NCI-H524 treated with DMSO at 0.1 percent for 48 hours (cell line): ENCODE results near the gene XPA.
"Not testable (repeated sequence)": the region's sequence is repeated elsewhere in the genome, so short reads cannot be mapped to it uniquely, and the experiment has no call there.

Experiments
- DNase-seq: peaks from one replicate; lab custom pipeline; 2025; lab: John Stamatoyannopoulos, UW

Gene XPA

GRCh38 chr9:97703437-97704344 lies 6.6 kb upstream of the XPA start:
- no peak for DNase-seq

DNA sequence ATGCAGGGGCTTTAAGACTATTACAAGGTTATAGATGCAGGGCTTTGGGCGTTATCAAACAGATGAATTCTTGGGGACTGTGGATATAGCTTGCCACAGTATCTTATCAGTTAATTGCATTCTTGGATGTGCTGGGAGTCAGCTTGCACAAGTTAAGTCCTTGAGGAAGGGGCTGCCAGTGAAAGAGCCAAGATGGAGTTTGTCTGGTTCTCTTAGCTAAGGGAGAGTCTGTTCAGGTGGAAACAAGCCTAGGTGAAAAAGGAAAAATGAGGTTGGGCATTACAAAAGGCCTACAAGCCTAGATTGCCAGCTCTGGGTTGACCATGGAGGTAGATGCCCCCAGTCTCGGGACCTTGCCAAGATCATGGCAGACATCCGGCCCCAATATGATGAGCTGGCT lies 2.7 kb upstream of the XPA start:
- not testable (repeated sequence) for DNase-seq

DNA sequence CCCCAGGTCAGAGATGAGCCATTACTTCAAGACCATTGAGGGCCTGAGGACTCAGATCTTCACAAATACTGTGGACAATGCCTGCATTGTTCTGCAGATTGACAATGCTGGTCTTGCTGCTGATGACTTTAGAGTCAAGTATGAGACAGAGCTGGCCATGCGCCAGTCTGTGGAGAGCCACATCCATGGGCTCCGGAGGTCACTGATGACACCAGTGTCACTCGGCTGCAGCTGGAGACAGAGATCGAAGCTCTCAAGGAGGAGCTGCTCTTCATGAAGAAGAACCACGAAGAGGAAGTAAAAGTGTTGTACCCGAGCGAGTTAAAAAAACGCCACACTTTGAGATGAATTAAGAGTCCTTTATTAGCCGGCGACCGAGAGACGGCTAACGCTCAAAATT lies 2.1 kb upstream of the XPA start:
- DNase-seq, result not testable (repeated sequence)

DNA sequence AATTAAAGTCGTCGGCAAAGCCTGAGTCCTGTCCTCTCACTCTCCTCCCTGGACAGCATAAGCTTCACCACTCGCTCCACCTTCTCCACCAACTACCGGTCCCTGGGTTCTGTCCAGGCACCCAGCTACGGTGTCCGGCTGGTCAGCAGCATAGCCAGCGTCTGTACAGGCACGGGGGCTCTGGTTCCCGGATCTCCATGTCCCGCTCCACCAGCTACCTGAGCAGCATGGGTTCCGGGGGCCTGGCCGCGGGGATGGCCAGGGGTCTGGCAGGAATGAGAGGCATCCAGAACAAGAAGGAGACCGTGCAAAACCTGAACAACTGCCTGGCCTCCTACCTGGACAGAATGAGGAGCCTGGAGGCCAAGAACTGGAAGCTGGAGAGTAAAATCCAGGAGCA lies 1.7 kb upstream of the XPA start:
- no peak for DNase-seq

GRCh38 chr9:97697837-97698236 lies 697 bp upstream of the XPA start:
- DNase-seq, result no peak

GRCh38 chr9:97695995-97696802 lies 941 bp downstream of the XPA start:
- no peak for DNase-seq

GRCh38 chr9:97695390-97695789 lies 1.8 kb downstream of the XPA start:
- no peak for DNase-seq

- no peak for DNase-seq
Observed at GRCh38 chr9:97694769-97695168, 2.4 kb downstream of the XPA start.

DNA sequence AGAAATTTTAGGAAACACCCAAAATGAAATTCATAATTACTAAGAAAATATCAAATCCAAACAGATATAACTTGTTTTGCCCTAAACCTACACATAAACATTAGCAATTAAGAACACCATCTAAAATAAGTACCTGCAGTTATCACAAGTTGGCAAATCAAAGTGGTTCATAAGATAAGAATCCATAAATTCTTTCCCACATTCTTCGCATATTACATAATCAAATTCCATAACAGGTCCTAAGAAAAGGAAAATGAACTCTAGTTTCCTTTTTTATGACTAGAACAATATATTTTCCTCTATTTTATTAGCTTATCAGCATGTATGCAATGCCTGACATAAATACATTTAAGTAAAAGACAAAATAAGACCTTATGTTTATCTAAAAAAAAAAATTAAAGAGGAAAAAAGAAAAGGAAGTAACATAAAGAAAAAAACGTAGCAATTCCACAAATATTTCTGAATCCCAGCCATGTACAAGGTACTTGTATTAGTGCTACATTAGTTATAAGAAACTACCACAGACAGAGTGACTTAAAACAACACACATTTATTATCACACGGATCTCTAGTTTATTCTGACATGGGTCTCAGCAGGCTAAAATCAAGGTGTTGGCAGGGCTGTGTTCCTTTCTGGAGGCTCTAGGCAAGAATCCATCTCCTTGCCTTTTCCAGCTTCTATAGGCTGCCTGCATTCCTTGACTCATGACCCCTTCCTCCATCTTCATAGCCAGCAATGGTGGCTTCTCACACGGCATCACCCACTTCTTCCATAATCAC lies 7.5 kb downstream of the XPA start:
- DNase-seq, result no peak

DNA sequence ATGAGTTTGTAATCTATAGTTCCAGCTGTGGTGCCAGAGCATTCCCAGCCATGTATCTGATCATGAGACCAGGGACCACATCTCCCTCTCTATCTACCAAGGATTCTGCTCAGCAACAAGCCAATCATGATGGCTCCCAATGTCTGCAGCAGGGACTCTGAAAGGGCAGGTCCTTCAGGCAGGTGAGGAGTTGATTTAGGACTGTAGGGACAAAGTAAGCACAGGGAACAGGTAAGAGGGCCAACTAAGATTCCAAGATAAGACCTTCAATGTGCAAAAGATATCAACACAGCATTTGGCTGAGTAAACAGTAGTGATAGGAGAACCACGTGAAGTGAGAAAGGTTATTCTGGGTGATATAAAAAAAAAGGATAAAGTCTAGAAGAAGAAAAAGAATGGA lies 8.5 kb downstream of the XPA start:
- DNase-seq, result no peak

DNA sequence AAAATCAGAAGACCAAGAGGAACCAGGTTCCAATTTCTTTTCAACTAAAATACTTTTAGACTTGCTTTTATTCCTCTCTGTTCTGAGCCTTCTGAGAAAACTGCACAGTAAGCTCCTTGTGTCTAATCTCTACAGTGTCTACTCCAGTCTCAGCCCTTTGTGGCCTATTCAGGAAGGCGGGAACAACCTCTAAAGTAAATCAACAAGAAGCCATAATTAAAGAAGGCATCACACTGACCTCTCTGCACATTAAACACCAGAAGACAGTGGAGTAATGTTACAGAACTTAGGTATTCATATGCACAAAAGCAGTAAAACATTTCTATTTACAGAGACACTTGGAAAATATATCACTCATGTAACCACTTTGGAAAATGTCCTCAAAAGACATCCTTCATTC lies 14.9 kb downstream of the XPA start:
- no peak for DNase-seq

DNA sequence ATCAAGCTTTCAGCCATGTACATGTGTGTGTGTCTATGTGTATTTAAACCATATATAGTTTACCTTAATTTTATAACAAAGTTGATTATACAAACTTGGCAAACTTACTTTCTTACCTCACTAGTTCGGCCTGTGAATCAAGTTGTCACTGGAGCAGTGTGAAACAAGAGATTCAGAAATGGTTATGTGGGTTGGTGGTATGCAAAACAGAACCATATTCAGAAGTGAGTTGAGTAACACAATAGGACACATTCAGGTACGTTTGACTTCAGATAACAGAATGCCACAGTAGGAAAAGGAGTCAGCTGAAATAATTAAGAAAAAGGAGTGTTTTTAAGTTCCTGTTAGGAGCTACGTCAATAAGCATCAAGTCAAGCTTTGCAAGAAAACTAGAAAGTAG lies 21.5 kb downstream of the XPA start:
- no peak for DNase-seq

- peak; percentile 71 for DNase-seq
Observed at GRCh38 chr9:97673922-97674321, 23.2 kb downstream of the XPA start.

DNA sequence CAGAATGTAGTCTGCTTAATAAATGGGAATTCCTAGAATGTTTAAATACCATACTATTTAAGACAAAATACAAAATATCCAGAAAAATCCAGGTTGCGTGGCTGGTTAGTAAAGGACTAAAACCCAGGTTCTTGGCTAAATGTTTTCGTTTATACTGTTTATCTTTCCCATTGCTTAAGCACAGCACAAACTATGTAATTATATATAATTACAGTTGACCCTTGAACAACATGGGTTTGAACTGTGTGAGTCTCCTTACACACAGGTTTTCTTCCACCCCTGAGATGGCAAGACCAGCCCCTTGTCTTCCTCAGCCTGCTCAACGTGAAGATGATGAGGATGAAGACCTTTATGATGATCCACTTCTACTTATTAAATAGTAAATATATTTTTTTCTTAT lies 24.7 kb downstream of the XPA start:
- DNase-seq, result no peak

DNA sequence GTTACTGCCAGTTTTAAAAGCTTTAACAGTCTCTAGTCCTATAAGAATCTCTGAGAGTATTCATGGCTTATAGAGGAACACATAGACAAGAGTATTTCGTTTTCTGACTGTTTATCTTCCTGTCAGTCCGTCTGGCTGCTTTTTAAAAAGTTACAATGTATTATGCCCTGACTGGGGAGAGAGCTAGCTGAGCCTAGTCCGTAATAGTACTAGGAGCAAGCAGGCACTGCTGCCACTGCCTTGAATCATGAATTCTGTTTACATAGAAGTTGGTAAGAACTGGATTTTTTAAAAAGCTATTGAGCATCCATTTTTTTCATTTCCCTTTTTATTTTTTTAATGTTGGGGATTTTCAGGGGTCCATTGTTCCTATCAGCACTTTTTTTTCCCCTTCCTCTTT lies 26.6 kb downstream of the XPA start:
- DNase-seq, result no peak

- DNase-seq, result no peak
Observed at GRCh38 chr9:97668485-97668884, 28.7 kb downstream of the XPA start.

GRCh38 chr9:97666907-97667686 lies 30.0 kb downstream of the XPA start:
- no peak for DNase-seq

DNA sequence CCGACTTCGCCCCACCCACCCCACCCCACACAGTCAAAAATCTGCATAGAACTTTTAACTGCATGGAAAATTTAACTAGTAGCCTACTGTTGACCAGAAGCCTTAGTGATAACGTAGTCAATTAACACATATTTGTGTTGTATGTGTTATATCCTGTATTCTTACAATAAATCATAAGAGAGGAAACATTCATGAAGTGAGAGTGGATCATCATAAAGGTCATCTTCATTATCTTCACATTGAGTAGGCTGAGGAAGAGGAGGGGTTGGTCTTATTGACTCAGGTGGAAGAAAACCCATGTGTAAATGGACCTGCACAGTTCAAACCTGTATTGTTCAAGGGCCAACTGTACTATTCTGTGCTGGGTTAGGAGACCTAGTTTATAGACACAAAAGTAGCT lies 31.4 kb downstream of the XPA start:
- DNase-seq, result no peak

- no peak for DNase-seq
Observed at GRCh38 chr9:97660847-97661246, 36.3 kb downstream of the XPA start.

- DNase-seq, result no peak
Observed at GRCh38 chr9:97660340-97660739, 36.8 kb downstream of the XPA start.

DNA sequence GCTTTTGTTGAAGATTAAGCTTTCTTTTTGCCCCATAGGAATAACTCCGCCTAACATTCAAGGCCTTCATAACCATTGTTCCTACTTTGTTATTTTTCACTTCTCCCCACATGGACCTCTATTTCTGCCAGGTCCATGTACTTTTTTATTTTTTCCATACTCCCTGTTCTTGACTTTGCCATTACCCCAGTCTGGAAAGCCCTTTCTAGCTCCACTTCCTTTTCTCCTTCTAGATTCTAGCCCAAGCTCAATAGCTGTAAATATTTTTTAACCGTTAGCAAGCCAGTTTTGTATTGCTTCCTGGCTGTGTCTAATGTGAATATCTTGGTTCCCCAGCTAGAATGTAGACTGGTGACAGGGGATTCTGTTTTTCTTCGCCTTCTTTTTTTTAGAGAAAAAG lies 37.4 kb downstream of the XPA start:
- no peak for DNase-seq

DNA sequence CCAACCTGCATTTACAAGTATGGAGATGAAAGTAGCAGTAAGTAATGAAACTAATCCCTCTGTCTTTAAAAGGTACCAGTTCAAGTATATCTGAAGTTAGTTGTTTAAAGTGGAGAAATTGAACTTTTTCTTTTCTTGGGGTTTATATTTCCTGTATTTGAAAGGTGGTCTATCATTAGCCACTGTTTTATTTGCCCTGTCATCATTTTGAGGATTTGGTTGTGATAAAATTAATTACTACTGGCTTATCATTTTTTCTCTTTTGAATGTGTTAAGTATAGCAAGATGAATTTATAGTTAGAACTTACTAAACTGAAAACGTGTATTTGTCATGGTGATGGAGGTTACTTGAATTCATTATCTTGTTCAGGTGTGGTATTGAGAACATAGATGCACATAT lies 38.4 kb downstream of the XPA start:
- DNase-seq, result no peak
